ENCODE data around the gene FOXL3. TPM values are rescaled to one million over a fixed set of nuclear protein-coding genes. Genes with fewer than 3 reads are reported as not detected.

FOXL3 gene
- total and polyA plus RNA-seq, 2 experiments from 2014 or later: not detected

DNA sequence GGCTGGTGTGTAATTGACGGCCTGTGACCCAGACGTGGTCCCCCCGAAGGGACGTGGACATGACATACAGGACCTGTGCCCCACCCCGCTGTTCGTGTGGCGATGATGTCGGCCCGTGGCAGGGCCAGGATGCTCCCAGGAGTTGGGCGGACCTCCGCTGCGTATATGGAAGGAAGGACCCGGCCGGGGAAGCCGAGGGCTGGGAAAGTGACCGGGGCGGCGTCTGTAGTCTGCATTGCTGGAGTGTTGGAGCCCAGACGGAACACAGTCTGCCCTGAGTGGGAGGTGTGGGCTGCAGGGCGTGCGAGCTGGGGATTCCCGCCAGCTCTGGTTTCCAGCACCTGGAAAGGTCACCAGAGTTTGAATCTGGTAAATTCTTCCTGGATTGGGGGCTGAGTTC is 45.0 kb upstream of the FOXL3 start (continued):
- TF ChIP-seq, protein P1, sequence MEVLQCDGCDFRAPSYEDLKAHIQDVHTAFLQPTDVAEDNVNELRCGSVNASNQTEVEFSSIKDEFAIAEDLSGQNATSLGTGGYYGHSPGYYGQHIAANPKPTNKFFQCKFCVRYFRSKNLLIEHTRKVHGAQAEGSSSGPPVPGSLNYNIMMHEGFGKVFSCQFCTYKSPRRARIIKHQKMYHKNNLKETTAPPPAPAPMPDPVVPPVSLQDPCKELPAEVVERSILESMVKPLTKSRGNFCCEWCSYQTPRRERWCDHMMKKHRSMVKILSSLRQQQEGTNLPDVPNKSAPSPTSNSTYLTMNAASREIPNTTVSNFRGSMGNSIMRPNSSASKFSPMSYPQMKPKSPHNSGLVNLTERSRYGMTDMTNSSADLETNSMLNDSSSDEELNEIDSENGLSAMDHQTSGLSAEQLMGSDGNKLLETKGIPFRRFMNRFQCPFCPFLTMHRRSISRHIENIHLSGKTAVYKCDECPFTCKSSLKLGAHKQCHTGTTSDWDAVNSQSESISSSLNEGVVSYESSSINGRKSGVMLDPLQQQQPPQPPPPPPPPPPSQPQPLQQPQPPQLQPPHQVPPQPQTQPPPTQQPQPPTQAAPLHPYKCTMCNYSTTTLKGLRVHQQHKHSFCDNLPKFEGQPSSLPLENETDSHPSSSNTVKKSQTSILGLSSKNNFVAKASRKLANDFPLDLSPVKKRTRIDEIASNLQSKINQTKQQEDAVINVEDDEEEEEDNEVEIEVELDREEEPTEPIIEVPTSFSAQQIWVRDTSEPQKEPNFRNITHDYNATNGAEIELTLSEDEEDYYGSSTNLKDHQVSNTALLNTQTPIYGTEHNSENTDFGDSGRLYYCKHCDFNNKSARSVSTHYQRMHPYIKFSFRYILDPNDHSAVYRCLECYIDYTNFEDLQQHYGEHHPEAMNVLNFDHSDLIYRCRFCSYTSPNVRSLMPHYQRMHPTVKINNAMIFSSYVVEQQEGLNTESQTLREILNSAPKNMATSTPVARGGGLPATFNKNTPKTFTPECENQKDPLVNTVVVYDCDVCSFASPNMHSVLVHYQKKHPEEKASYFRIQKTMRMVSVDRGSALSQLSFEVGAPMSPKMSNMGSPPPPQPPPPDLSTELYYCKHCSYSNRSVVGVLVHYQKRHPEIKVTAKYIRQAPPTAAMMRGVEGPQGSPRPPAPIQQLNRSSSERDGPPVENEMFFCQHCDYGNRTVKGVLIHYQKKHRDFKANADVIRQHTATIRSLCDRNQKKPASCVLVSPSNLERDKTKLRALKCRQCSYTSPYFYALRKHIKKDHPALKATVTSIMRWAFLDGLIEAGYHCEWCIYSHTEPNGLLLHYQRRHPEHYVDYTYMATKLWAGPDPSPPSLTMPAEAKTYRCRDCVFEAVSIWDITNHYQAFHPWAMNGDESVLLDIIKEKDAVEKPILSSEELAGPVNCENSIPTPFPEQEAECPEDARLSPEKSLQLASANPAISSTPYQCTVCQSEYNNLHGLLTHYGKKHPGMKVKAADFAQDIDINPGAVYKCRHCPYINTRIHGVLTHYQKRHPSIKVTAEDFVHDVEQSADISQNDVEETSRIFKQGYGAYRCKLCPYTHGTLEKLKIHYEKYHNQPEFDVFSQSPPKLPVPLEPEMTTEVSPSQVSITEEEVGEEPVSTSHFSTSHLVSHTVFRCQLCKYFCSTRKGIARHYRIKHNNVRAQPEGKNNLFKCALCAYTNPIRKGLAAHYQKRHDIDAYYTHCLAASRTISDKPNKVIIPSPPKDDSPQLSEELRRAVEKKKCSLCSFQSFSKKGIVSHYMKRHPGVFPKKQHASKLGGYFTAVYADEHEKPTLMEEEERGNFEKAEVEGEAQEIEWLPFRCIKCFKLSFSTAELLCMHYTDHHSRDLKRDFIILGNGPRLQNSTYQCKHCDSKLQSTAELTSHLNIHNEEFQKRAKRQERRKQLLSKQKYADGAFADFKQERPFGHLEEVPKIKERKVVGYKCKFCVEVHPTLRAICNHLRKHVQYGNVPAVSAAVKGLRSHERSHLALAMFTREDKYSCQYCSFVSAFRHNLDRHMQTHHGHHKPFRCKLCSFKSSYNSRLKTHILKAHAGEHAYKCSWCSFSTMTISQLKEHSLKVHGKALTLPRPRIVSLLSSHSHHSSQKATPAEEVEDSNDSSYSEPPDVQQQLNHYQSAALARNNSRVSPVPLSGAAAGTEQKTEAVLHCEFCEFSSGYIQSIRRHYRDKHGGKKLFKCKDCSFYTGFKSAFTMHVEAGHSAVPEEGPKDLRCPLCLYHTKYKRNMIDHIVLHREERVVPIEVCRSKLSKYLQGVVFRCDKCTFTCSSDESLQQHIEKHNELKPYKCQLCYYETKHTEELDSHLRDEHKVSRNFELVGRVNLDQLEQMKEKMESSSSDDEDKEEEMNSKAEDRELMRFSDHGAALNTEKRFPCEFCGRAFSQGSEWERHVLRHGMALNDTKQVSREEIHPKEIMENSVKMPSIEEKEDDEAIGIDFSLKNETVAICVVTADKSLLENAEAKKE (CRISPR knock-in tag; IDR thresholded peaks at IDR 0.05): no peak
- TF ChIP-seq POLR2AphosphoS5 (IDR thresholded peaks at IDR 0.05; ENCODE audit: low read depth): no peak
- TF ChIP-seq EZH2 (IDR thresholded peaks at IDR 0.05; ENCODE audit: low read depth, unreplicated experiment): no peak

GRCh38 chr7:245574-246295 is 44.2 kb upstream of the FOXL3 start:
- no peak overlapping the region for H3K4me3 Mint-ChIP-seq
- peaks cover 46% of the 10 kb centered on the region for H3K36me3 Mint-ChIP-seq (ENCODE audit: low read depth)
- no peak for TF ChIP-seq POLR2AphosphoS5 (IDR thresholded peaks at IDR 0.05; ENCODE audit: low read depth)
- TF ChIP-seq ZNF114 (CRISPR knock-in tag; IDR thresholded peaks at IDR 0.05): no peak
- TF ChIP-seq ZNF331 (CRISPR knock-in tag; IDR thresholded peaks at IDR 0.05; ENCODE audit: low read depth): no peak
- no peak for TF ChIP-seq CTCF (conservative IDR thresholded peaks at IDR 0.05; ENCODE audit: low read depth in 2 of 2)
- TF ChIP-seq NANOG (IDR thresholded peaks at IDR 0.05; ENCODE audit: borderline replicate concordance): no peak
- Histone ChIP-seq H2AFZ (no peak overlapping the region), H3F3A (replicated peaks; ENCODE audit: low read depth) (no peaks in the 10 kb centered on the region), H3K9me2 (ENCODE audit: insufficient read depth) (no peaks in the 10 kb centered on the region), H4K20me1 (replicated peaks; ENCODE audit: insufficient read depth) (no peaks in the 10 kb centered on the region), H3K79me2 (replicated peaks; ENCODE audit: insufficient read depth) (no peaks in the 10 kb centered on the region), H3K4me3 (no peak overlapping the region), H3K27me3 (ENCODE audit: insufficient read depth) (no peaks in the 10 kb centered on the region), H3K4me1 (ENCODE audit: insufficient read depth) (no peaks in the 10 kb centered on the region), H3K27ac (ENCODE audit: low read depth) (no peak overlapping the region), H3K36me3 (ENCODE audit: insufficient read depth) (no peaks in the 10 kb centered on the region), H3K4me2 (no peak overlapping the region)
- H3K27me3 Mint-ChIP-seq (ENCODE audit: insufficient read depth, low read depth, poor library complexity): peaks cover 10% of the 10 kb centered on the region
- no peaks in the 10 kb centered on the region for H3K4me1 Mint-ChIP-seq
- peaks cover 8% of the 10 kb centered on the region; the same call in 1 of the 3 replicates for H3K9me3 Mint-ChIP-seq
- DNase-seq (ENCODE audit: low spot score) (no peak), ATAC-seq (no peak)
- no peak overlapping the region for H3K27ac Mint-ChIP-seq

Data from GM23338 (cell line).